ENCODE data around the gene CGB7. TPM values are rescaled to one million over a fixed set of nuclear protein-coding genes. Genes with fewer than 3 reads are reported as not detected.
"Not testable (repeated sequence)": the region's sequence is repeated elsewhere in the genome, so short reads cannot be mapped to it uniquely, and the experiment has no call there.

Gene CGB7
- polyA plus RNA-seq, 3 donors, result 1.2 to 1.6 (median 1.5) TPM

- DNase-seq (ENCODE audit: extremely low read depth in 1 of 11, low read depth in 9 of 11, low spot score in 4 of 11), result no peak
Measured at GRCh38 chr19:49020931-49021895, 36.3 kb downstream of the CGB7 start.

- no peak for DNase-seq (ENCODE audit: extremely low read depth in 1 of 11, low read depth in 9 of 11, low spot score in 4 of 11)
Measured at GRCh38 chr19:49020342-49020741, 37.2 kb downstream of the CGB7 start.

GRCh38 chr19:49019242-49019932, 38.2 kb downstream of the CGB7 start:
- peak in 3 of 11 donors; percentile 22 to 54 (median 48) for DNase-seq (ENCODE audit: extremely low read depth in 1 of 11, low read depth in 9 of 11, low spot score in 4 of 11)

- DNase-seq (ENCODE audit: extremely low read depth in 1 of 11, low read depth in 9 of 11, low spot score in 4 of 11), result not testable (repeated sequence)
Measured at GRCh38 chr19:49018388-49019241, 38.9 kb downstream of the CGB7 start.

GRCh38 chr19:49017666-49018351, 39.7 kb downstream of the CGB7 start:
- peak in 1 of 11 donors; percentile 17 for DNase-seq (ENCODE audit: extremely low read depth in 1 of 11, low read depth in 9 of 11, low spot score in 4 of 11)

GRCh38 chr19:49017041-49017665, 40.4 kb downstream of the CGB7 start, which contains the start of gene LHB:
LHB (minus strand) TSS chr19:49017091; CDS start chr19:49017081, 10 bp downstream.
- DNase-seq (ENCODE audit: extremely low read depth in 1 of 11, low read depth in 9 of 11, low spot score in 4 of 11), result no peak

- DNase-seq (ENCODE audit: extremely low read depth in 1 of 11, low read depth in 9 of 11, low spot score in 4 of 11), result no peak
Measured at GRCh38 chr19:49016067-49016839, 41.3 kb downstream of the CGB7 start.

GRCh38 chr19:49014870-49015255, 42.7 kb downstream of the CGB7 start:
- DNase-seq (ENCODE audit: extremely low read depth in 1 of 11, low read depth in 9 of 11, low spot score in 4 of 11), result no peak

- DNase-seq (ENCODE audit: extremely low read depth in 1 of 11, low read depth in 9 of 11, low spot score in 4 of 11), result no peak
Measured at GRCh38 chr19:49014123-49014869, 43.3 kb downstream of the CGB7 start.

- DNase-seq (ENCODE audit: extremely low read depth in 1 of 11, low read depth in 9 of 11, low spot score in 4 of 11), result no peak
Measured at GRCh38 chr19:49011194-49011593, 46.4 kb downstream of the CGB7 start.

GRCh38 chr19:49010453-49010852, 47.1 kb downstream of the CGB7 start:
- DNase-seq (ENCODE audit: extremely low read depth in 1 of 11, low read depth in 9 of 11, low spot score in 4 of 11), result no peak

GRCh38 chr19:49009828-49010227, 47.7 kb downstream of the CGB7 start:
- DNase-seq (ENCODE audit: extremely low read depth in 1 of 11, low read depth in 9 of 11, low spot score in 4 of 11), result no peak

GRCh38 chr19:49006905-49007304, 50.6 kb downstream of the CGB7 start:
- no peak for DNase-seq (ENCODE audit: extremely low read depth in 1 of 11, low read depth in 9 of 11, low spot score in 4 of 11)

- no peak for DNase-seq (ENCODE audit: extremely low read depth in 1 of 11, low read depth in 9 of 11, low spot score in 4 of 11)
Measured at GRCh38 chr19:49004964-49005614, 52.5 kb downstream of the CGB7 start.
